Nephron (organoid): ENCODE data around the gene FREM1.

Experiments used
- H3K27ac Mint-ChIP-seq, 3 experiments: 2 replicates each; pipeline ENCODE4 v1.8.0; 2020; ENCODE audit warnings: mixed read lengths in 3 of 3, mild to moderate bottlenecking in 2 of 3, moderate library complexity in 1 of 3
- H3K27me3 Mint-ChIP-seq: 2 replicates; pipeline ENCODE4 v1.8.0; 2021; ENCODE audit warnings: low read depth, mild to moderate bottlenecking, moderate library complexity, mixed read lengths
- H3K36me3 Mint-ChIP-seq: 2 replicates; pipeline ENCODE4 v1.8.0; 2020; ENCODE audit warnings: low read depth, mixed read lengths
- H3K4me1 Mint-ChIP-seq: 2 replicates; pipeline ENCODE4 v1.8.0; 2020; ENCODE audit warnings: mixed read lengths
- H3K4me3 Mint-ChIP-seq, 3 experiments: 2 replicates each; pipeline ENCODE4 v1.8.0; 2020; ENCODE audit warnings: mild to moderate bottlenecking in 3 of 3, mixed read lengths in 3 of 3, moderate library complexity in 2 of 3
- H3K9me3 Mint-ChIP-seq: 2 replicates; pipeline ENCODE4 v1.8.0; 2020; ENCODE audit warnings: mixed read lengths
- TF ChIP-seq, protein P1 (sequence below), 3 experiments: fragments of 200-600 bp; sonication (generic); IDR thresholded peaks; one replicate each; pipeline ENCODE4 v1.5.0; 2021; ENCODE audit warnings: antibody characterized with exemption in 3 of 3; ENCODE audit not compliant: unreplicated experiment in 3 of 3

FREM1 gene, protein sequence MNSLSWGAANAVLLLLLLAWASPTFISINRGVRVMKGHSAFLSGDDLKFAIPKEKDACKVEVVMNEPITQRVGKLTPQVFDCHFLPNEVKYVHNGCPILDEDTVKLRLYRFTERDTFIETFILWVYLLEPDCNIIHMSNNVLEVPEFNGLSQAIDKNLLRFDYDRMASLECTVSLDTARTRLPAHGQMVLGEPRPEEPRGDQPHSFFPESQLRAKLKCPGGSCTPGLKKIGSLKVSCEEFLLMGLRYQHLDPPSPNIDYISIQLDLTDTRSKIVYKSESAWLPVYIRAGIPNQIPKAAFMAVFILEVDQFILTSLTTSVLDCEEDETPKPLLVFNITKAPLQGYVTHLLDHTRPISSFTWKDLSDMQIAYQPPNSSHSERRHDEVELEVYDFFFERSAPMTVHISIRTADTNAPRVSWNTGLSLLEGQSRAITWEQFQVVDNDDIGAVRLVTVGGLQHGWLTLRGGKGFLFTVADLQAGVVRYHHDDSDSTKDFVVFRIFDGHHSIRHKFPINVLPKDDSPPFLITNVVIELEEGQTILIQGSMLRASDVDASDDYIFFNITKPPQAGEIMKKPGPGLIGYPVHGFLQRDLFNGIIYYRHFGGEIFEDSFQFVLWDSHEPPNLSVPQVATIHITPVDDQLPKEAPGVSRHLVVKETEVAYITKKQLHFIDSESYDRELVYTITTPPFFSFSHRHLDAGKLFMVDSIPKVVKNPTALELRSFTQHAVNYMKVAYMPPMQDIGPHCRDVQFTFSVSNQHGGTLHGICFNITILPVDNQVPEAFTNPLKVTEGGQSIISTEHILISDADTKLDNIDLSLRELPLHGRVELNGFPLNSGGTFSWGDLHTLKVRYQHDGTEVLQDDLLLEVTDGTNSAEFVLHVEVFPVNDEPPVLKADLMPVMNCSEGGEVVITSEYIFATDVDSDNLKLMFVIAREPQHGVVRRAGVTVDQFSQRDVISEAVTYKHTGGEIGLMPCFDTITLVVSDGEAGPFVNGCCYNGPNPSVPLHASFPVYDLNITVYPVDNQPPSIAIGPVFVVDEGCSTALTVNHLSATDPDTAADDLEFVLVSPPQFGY (N-terminal part only)

DNA sequence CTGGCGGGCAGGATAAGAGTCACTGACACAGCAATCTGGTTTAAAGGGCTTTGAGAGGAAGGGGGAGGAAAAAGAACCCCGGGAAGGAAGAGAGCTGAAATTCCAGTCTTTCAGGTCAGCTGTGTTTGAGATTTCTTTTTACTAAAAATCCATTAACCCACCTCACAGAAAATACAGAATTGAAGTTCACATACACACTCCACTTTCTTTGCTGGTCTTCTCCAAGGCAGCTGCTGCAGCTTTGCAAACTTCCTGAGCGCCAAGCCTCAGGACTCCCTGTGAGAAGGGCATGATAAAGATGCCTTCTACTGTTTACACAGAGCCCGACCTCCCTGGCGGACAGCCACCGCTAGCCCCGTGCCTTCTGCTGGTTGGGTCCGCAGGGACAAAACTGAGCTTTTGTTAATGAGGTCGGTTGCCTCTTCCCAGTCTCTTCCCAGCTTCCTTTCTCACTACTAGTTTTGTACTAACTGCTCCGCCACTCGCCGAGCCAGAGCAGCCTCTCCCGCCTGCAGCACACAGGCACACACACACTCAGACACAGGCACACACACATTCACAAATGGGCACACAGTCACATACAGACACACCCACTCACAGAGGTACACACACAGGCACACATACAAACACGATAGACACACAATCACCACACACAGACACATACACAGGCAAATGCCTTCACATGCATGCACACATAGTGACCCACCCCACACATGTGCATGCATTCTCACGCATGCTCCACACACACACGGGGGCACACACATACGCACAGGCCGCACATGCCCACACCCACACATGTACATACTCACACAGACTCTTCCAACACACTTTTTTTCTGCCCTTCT is at the start of gene FREM1:
Gene FREM1, minus strand, starts transcription at position 468 of the 845 bp plus-strand sequence. CDS start 41,451 bp downstream, outside the sequence.
- TF ChIP-seq, protein P1, sequence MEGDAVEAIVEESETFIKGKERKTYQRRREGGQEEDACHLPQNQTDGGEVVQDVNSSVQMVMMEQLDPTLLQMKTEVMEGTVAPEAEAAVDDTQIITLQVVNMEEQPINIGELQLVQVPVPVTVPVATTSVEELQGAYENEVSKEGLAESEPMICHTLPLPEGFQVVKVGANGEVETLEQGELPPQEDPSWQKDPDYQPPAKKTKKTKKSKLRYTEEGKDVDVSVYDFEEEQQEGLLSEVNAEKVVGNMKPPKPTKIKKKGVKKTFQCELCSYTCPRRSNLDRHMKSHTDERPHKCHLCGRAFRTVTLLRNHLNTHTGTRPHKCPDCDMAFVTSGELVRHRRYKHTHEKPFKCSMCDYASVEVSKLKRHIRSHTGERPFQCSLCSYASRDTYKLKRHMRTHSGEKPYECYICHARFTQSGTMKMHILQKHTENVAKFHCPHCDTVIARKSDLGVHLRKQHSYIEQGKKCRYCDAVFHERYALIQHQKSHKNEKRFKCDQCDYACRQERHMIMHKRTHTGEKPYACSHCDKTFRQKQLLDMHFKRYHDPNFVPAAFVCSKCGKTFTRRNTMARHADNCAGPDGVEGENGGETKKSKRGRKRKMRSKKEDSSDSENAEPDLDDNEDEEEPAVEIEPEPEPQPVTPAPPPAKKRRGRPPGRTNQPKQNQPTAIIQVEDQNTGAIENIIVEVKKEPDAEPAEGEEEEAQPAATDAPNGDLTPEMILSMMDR (IDR thresholded peaks at IDR 0.05; ENCODE audit: unreplicated experiment in 3 of 3) = no peak
- Mint-ChIP-seq H3K4me3 (no peak within 1 kb of the TSS), H3K9me3 (no peaks in the 10 kb centered on the region), H3K27ac (no peak within 1 kb of the TSS), H3K27me3 (no peaks in the 10 kb centered on the region), H3K4me1 (peaks cover 36% of the 10 kb centered on the region), H3K36me3 (peaks cover 5% of the 10 kb centered on the region)

DNA sequence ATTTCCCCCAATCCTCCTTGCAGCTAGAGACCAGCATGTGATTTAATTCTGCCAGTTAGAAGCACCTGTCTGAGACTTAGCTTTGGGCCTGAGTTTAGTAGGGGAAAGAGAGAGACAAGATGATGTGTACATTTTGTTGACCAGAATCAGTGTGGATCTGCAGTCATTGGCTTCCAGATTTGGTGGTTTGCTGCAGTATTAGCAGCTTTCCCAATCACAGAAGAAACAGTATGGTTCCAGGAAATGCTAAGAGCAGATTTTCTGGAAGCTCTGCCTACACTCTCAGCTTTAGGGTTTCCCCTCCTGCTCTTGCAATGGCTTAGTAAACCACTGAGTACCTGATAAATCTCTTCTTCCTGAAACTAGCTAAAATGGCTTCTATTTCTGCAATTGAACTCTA is 48.8 kb upstream of the FREM1 start:
- H3K27me3 Mint-ChIP-seq = no peaks in the 10 kb centered on the region
- H3K4me1 Mint-ChIP-seq = peaks cover 15% of the 10 kb centered on the region
- TF ChIP-seq, protein P1 (IDR thresholded peaks at IDR 0.05; ENCODE audit: unreplicated experiment in 3 of 3) = no peak
- peak overlapping the region in 1 of 3 experiments; percentile 8 for H3K27ac Mint-ChIP-seq
- H3K4me3 Mint-ChIP-seq = no peak overlapping the region
- peaks cover 4% of the 10 kb centered on the region for H3K36me3 Mint-ChIP-seq
- H3K9me3 Mint-ChIP-seq = peaks cover 7% of the 10 kb centered on the region

DNA sequence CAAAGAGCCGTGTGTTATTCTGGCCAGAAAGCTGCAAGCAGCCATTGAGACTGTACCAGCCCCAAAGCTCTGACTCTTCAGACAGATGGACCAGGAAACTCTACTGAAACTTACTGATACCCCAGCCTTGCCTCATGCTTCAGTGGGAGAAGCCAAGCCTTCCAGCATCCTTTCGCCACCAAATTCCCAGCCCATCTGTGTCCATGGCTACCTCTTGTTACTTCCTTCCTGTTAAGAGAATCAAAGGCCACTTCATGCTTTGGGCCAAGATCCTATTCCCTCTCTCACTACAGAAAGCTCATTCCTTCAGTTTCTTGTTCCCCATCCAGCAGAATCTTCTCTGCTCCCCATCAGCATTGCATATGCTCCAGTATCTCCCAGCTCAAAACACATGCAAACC is 46.9 kb upstream of the FREM1 start:
- Mint-ChIP-seq H3K36me3 (peaks cover 10% of the 10 kb centered on the region), H3K27ac (peak overlapping the region; percentile 2 to 22 (median 19)), H3K4me3 (no peak overlapping the region), H3K4me1 (peaks cover 15% of the 10 kb centered on the region), H3K9me3 (peaks cover 17% of the 10 kb centered on the region), H3K27me3 (no peaks in the 10 kb centered on the region)
- TF ChIP-seq, protein P1 (IDR thresholded peaks at IDR 0.05; ENCODE audit: unreplicated experiment in 3 of 3) = no peak

DNA sequence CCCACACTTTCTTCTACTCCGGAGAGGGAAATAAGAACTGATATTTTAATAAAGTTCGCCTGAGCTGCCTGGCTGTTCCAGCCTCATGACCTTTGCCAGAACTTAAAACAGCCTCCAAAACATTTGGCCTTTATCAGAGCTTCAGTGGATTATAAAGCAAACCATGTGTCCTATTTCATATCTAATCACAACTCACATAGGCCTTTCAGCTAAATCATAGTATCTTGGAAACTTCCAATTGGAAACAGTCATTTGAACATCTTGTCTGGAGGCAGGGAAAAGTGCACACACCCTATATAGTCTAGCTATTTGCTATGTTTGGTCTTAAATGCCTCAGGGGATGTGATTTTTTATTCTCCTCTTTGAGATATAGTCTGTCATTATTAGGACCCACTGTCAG is 46.0 kb upstream of the FREM1 start:
- H3K27ac Mint-ChIP-seq = peak overlapping the region; percentile 22 to 87 (median 50)
- peaks cover 14% of the 10 kb centered on the region for H3K36me3 Mint-ChIP-seq
- no peaks in the 10 kb centered on the region for H3K27me3 Mint-ChIP-seq
- H3K9me3 Mint-ChIP-seq = peaks cover 17% of the 10 kb centered on the region
- H3K4me1 Mint-ChIP-seq = peaks cover 15% of the 10 kb centered on the region
- peak overlapping the region in 1 of 3 experiments; percentile 17 for H3K4me3 Mint-ChIP-seq
- TF ChIP-seq, protein P1 (IDR thresholded peaks at IDR 0.05; ENCODE audit: unreplicated experiment in 3 of 3) = no peak

DNA sequence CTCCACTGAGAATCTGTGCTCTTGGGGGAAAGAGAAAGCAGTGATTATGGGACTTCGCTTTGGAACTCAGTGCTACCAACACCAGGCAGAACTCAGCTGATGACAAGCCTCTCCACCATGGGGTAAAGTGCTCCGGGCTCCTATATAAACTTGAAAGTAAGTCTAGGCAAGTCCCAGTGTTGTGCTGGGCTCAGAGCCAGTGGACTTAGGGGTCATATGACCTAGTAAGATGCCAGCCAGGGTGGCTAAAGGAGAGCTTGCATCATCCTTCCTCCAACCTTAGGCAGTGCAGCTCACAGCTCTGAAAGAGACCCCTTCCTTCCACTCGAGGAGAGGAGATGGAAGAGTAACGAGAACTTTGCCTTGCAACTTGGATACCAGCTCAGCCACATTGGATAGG is 35.1 kb upstream of the FREM1 start:
- Mint-ChIP-seq H3K27ac (no peak overlapping the region), H3K36me3 (no peaks in the 10 kb centered on the region), H3K4me3 (no peak overlapping the region), H3K9me3 (no peaks in the 10 kb centered on the region), H3K4me1 (peaks cover 15% of the 10 kb centered on the region), H3K27me3 (no peaks in the 10 kb centered on the region)
- TF ChIP-seq, protein P1 (IDR thresholded peaks at IDR 0.05; ENCODE audit: unreplicated experiment in 3 of 3) = no peak
